HG03354 (cell line): ENCODE measurements around the gene FKTN.

ENCODE experiments used
- ATAC-seq: cut with Tn5 transposase; IDR thresholded peaks from one replicate; pipeline ENCODE4 v1.9.1; 2021; ENCODE audit warnings: mild to moderate bottlenecking; ENCODE audit not compliant: unreplicated experiment, poor library complexity, severe bottlenecking

Gene FKTN

GRCh38 chr9:105672711-105673234 is 114.8 kb downstream of the FKTN start:
- peak; percentile 75 for ATAC-seq

- no peak for ATAC-seq
Observed at GRCh38 chr9:105673850-105674387, 116.0 kb downstream of the FKTN start.

GRCh38 chr9:105676351-105676923 is 118.5 kb downstream of the FKTN start:
- no peak for ATAC-seq

GRCh38 chr9:105678163-105678562 is 120.2 kb downstream of the FKTN start:
- no peak for ATAC-seq

GRCh38 chr9:105678781-105679180 is 120.8 kb downstream of the FKTN start:
- ATAC-seq = no peak

GRCh38 chr9:105679257-105680022 is 121.5 kb downstream of the FKTN start:
- no peak for ATAC-seq

- ATAC-seq = no peak
Observed at GRCh38 chr9:105681313-105681712, 123.4 kb downstream of the FKTN start.

- no peak for ATAC-seq
Observed at GRCh38 chr9:105681724-105682123, 123.8 kb downstream of the FKTN start.

- ATAC-seq = no peak
Observed at GRCh38 chr9:105683688-105684275, 125.9 kb downstream of the FKTN start.

GRCh38 chr9:105686936-105687335 is 129.0 kb downstream of the FKTN start:
- ATAC-seq = no peak
